Measurements from ENCODE around the gene RASGEF1B.

RASGEF1B gene

DNA sequence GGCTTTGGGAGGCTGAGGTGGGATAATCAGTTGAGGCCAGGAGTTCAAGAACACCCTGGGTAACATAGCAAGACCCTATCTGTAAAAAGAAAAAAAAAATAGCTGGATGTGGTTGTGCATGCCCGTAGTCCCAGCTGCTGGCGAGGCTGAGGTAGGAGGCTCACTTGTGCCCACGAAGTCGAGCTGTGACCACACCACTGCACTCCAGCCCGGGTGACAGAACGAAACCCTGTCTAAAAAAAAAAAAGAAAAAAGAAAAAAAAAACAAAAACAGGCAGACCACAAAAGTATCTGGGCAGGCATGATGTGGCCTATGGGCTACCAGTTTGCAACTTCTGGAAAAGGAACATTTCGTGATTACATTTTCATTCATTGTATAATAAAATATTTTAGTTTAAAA lies 38.1 kb upstream of the RASGEF1B start:
- no peak for DNase-seq (ENCODE audit: insufficient read length, low spot score)
- FAIRE-seq, result no peak
- TF ChIP-seq SPI1 (IDR thresholded peaks at IDR 0.05; ENCODE audit: low read depth, low read length) (no peak), POLR2A (IDR thresholded peaks at IDR 0.05; ENCODE audit: low read depth, low read length) (no peak), POU2F2 (IDR thresholded peaks at IDR 0.05; ENCODE audit: low read depth, low read length) (no peak), TAF1 (IDR thresholded peaks at IDR 0.05; ENCODE audit: low read depth, low read length) (no peak), POLR2AphosphoS5 (IDR thresholded peaks at IDR 0.05; ENCODE audit: low read depth, low read length) (no peak), PAX5 (IDR thresholded peaks at IDR 0.05; ENCODE audit: insufficient read depth, low read length, severe bottlenecking) (no peak)

- no peak for DNase-seq (ENCODE audit: insufficient read length, low spot score)
- no peak for FAIRE-seq
- TF ChIP-seq POLR2A (IDR thresholded peaks at IDR 0.05; ENCODE audit: low read depth, low read length) (no peak), TAF1 (IDR thresholded peaks at IDR 0.05; ENCODE audit: low read depth, low read length) (no peak), POLR2AphosphoS5 (IDR thresholded peaks at IDR 0.05; ENCODE audit: low read depth, low read length) (no peak), SPI1 (IDR thresholded peaks at IDR 0.05; ENCODE audit: low read depth, low read length) (no peak), PAX5 (IDR thresholded peaks at IDR 0.05; ENCODE audit: insufficient read depth, low read length, severe bottlenecking) (no peak), POU2F2 (IDR thresholded peaks at IDR 0.05; ENCODE audit: low read depth, low read length) (no peak)
Measured at GRCh38 chr4:81509191-81509590, 37.5 kb upstream of the RASGEF1B start.

DNA sequence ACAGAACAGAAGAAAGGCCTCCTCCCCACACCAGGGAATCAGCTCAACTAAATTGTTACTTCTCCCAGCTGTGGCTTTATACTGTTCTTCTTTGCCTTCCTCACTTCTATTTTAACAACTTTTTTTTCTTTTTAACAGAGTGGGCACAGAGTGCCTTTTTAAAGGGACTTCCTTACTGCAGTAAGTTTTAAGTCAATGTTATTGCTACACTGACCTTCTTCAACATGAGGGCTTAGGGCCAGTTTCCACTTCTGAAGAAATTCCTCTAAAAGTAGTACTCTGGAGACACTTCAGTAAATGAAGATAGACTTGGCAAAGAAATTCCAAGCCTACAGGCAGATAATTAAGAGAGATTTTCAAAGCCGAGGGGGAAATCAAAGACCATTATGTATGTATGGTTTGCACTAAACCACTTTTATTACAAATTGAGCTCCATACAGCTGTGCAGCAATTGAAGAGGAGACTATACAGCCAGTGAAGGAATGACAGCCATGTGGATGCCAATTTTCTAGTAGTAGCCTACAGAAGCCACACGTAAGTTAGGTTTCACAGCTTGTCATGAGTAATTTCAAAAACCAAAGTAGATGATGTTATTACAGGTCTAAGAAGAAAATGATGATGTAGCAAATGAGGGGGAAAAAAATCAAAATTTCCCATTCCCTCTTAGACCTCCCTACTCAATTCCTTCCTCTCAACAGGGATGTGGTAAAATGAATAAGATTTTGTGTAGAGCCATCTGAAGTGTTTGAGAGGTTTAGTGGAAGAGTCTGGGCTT lies 36.9 kb upstream of the RASGEF1B start:
- TF ChIP-seq PAX5 (IDR thresholded peaks at IDR 0.05; ENCODE audit: insufficient read depth, low read length, severe bottlenecking) (no peak), TAF1 (IDR thresholded peaks at IDR 0.05; ENCODE audit: low read depth, low read length) (no peak)

GRCh38 chr4:81507530-81507929 lies 35.8 kb upstream of the RASGEF1B start:
- no peak for FAIRE-seq
- TF ChIP-seq POLR2AphosphoS5 (IDR thresholded peaks at IDR 0.05; ENCODE audit: low read depth, low read length) (no peak), TAF1 (IDR thresholded peaks at IDR 0.05; ENCODE audit: low read depth, low read length) (no peak), POLR2A (IDR thresholded peaks at IDR 0.05; ENCODE audit: low read depth, low read length) (no peak), POU2F2 (IDR thresholded peaks at IDR 0.05; ENCODE audit: low read depth, low read length) (no peak), PAX5 (IDR thresholded peaks at IDR 0.05; ENCODE audit: insufficient read depth, low read length, severe bottlenecking) (no peak), SPI1 (IDR thresholded peaks at IDR 0.05; ENCODE audit: low read depth, low read length) (no peak)

More for the DNA sequence above, 36.9 kb upstream of the RASGEF1B start:
- FAIRE-seq (no peak), DNase-seq (ENCODE audit: insufficient read length, low spot score) (no peak)

DNA sequence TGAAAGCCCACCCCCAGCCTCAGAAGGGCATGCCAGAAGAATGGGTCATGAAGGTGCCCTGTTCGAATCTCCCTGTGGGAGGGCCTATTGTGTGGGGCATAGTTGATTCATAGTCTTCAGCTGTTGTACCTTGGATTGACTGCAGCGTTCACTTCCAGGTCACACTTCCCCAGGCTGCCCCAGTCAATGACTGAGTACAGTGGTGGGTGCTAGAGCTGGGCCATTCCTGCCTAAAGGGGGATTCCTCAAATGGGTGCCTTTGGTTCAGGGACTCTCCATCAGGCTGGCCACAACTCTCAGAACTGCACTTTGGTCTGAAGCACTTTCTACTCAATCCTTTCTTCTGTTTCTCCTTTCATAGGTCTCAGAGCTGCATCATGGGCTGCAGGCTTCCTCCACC lies 35.0 kb upstream of the RASGEF1B start:
- DNase-seq (ENCODE audit: insufficient read length, low spot score) (no peak), FAIRE-seq (no peak)
- TF ChIP-seq TAF1 (IDR thresholded peaks at IDR 0.05; ENCODE audit: low read depth, low read length) (no peak), SPI1 (IDR thresholded peaks at IDR 0.05; ENCODE audit: low read depth, low read length) (peak; percentile 26; the same call in 1 of the 2 replicates)

More at GRCh38 chr4:81507530-81507929, 35.8 kb upstream of the RASGEF1B start:
- no peak for DNase-seq (ENCODE audit: insufficient read length, low spot score)

DNA sequence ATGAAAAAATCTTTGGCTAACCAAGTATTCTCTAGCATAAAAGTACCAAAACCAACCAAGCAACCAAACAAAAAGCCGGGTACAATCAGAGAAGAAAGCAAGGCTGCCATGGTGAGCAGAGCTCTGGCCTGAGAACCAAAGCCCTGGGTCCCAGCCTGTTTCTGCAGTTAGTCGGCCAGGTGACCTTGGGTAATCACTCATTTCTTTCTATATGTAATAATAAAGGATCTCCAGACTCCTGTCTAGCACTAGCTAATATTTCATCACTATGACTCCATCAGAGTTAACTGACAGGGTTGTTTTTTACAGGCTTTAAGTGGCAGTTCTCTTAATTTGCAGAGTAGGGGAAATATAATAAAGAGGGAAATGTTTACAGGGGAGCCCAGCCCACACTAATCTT lies 34.0 kb upstream of the RASGEF1B start:
- FAIRE-seq, result no peak
- DNase-seq (ENCODE audit: insufficient read length, low spot score), result no peak
- TF ChIP-seq TAF1 (IDR thresholded peaks at IDR 0.05; ENCODE audit: low read depth, low read length) (no peak), POLR2A (IDR thresholded peaks at IDR 0.05; ENCODE audit: low read depth, low read length) (no peak), SPI1 (IDR thresholded peaks at IDR 0.05; ENCODE audit: low read depth, low read length) (no peak), PAX5 (IDR thresholded peaks at IDR 0.05; ENCODE audit: insufficient read depth, low read length, severe bottlenecking) (no peak), POU2F2 (IDR thresholded peaks at IDR 0.05; ENCODE audit: low read depth, low read length) (no peak), POLR2AphosphoS5 (IDR thresholded peaks at IDR 0.05; ENCODE audit: low read depth, low read length) (no peak)

DNA sequence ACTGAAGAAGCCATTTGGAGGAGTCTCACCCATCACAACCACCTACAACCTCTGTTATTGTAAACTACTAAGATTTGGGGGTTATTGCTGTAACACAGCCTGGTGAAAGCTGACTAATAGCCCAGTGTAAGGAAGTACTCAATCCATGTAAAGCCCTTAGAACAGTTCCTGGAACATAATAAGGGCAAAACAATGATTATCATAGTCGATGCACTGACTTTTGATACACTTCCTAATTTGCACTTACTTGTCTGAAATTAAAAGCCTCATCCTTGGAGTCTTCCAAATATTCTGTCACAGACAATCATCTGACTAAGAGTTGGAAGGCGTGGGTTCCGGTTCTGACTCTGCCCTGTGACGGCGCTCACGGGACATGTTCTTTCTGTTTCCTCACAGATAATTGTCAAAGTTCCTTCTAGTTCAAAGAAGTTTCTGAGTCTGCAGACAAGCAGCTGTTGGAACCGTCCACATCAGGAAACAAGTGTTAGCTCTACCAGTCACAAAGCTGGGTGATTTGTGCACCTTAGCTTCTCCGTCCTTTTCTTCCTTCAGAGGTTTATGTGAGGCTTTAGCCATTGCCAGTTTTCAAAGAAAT lies 33.4 kb upstream of the RASGEF1B start:
- no peak for DNase-seq (ENCODE audit: insufficient read length, low spot score)
- FAIRE-seq, result no peak
- no peak for TF ChIP-seq TAF1 (IDR thresholded peaks at IDR 0.05; ENCODE audit: low read depth, low read length)
- no peak for TF ChIP-seq POU2F2 (IDR thresholded peaks at IDR 0.05; ENCODE audit: low read depth, low read length)

DNA sequence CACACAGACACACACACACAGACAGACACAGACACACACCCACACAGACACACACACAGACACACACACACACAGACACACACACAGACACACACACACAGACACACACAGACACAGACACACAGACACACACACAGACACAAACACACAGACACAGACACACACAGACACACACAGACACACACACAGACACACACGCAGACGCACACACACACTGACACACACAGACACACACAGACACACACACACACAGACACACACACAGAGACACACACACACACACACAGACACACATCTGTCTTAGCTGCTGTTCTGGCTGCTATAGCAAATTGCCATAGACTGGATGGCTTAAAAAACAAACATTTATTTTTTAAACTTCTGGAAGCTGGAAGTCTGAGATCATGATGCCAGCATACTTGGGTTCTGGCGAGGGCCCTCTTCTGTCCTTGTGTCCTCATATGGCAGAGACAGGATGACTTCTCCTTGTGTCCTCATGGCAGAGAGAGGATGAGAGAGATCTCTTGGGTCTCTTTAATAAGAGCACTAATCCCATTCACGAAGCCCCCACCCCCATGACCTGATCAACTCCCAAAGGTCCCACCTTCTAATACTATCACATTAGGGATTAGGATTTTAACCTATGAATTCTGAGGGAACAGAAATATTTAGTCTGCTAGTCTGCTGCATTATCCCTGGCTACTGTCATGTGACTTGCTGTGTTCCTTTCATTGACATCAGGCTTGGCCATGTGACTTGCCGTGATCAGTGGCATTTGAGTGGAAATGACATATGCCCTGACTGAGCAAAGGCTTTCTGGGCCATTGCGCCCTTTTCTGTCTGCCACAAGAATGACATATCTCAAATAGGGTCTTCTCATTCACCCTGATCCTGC lies 32.7 kb upstream of the RASGEF1B start:
- TF ChIP-seq PAX5 (IDR thresholded peaks at IDR 0.05; ENCODE audit: insufficient read depth, low read length, severe bottlenecking) (no peak), SPI1 (IDR thresholded peaks at IDR 0.05; ENCODE audit: low read depth, low read length) (no peak), POLR2A (IDR thresholded peaks at IDR 0.05; ENCODE audit: low read depth, low read length) (no peak), TAF1 (IDR thresholded peaks at IDR 0.05; ENCODE audit: low read depth, low read length) (no peak), POLR2AphosphoS5 (IDR thresholded peaks at IDR 0.05; ENCODE audit: low read depth, low read length) (no peak), POU2F2 (IDR thresholded peaks at IDR 0.05; ENCODE audit: low read depth, low read length) (no peak)
- DNase-seq (ENCODE audit: insufficient read length, low spot score), result no peak

GRCh38 chr4:81503586-81503985 lies 31.9 kb upstream of the RASGEF1B start:
- no peak for FAIRE-seq

More for the DNA sequence above, 32.7 kb upstream of the RASGEF1B start:
- peak; percentile 93 for FAIRE-seq

More at GRCh38 chr4:81503586-81503985, 31.9 kb upstream of the RASGEF1B start:
- no peak for TF ChIP-seq PAX5 (IDR thresholded peaks at IDR 0.05; ENCODE audit: insufficient read depth, low read length, severe bottlenecking)
- TF ChIP-seq TAF1 (IDR thresholded peaks at IDR 0.05; ENCODE audit: low read depth, low read length), result no peak
- no peak for TF ChIP-seq POU2F2 (IDR thresholded peaks at IDR 0.05; ENCODE audit: low read depth, low read length)
- no peak for TF ChIP-seq SPI1 (IDR thresholded peaks at IDR 0.05; ENCODE audit: low read depth, low read length)
- TF ChIP-seq POLR2AphosphoS5 (IDR thresholded peaks at IDR 0.05; ENCODE audit: low read depth, low read length), result no peak
- no peak for TF ChIP-seq POLR2A (IDR thresholded peaks at IDR 0.05; ENCODE audit: low read depth, low read length)
- no peak for DNase-seq (ENCODE audit: insufficient read length, low spot score)
